K562 (cell line): Measurements from ENCODE around the gene ROR2. TPM values are rescaled to one million over a fixed set of nuclear protein-coding genes. Genes with fewer than 3 reads are reported as not detected.

ENCODE experiments used
- E2F3 ChIP-seq: fragments of 250-450 bp; sonication (Bioruptor Pico); IDR thresholded peaks from 2 replicates; pipeline ENCODE4 v1.4.0; 2020; ENCODE audit warnings: mild to moderate bottlenecking
- EHMT2 ChIP-seq: fragments of 450-650 bp; IDR thresholded peaks from 2 replicates; pipeline ENCODE4 v1.6.1; 2018; ENCODE audit warnings: antibody characterized with exemption
- ELF1 ChIP-seq: fragments of 200-800 bp; sonication (Bioruptor generic); IDR thresholded peaks from 2 replicates; pipeline ENCODE4 v1.6.1; 2016; ENCODE audit warnings: missing genetic modification characterization, missing compliant biosample characterization
- EP400 ChIP-seq: fragments of 450-650 bp; IDR thresholded peaks from 2 replicates; pipeline ENCODE4 v1.6.1; 2017; ENCODE audit warnings: antibody characterized with exemption, mild to moderate bottlenecking, moderate library complexity
- FOS ChIP-seq: IDR thresholded peaks from 3 replicates; pipeline ENCODE4 v1.6.1; 2011; ENCODE audit not compliant: insufficient read length; ENCODE audit errors: extremely low read depth
- GABPB2 ChIP-seq: fragments of 250-450 bp; sonication (Bioruptor Pico); conservative IDR thresholded peaks from 2 replicates; pipeline ENCODE4 v1.5.1; 2021; ENCODE audit warnings: mild to moderate bottlenecking
- IRF2 ChIP-seq: sonication (generic); formaldehyde crosslinking; IDR thresholded peaks from 2 replicates; pipeline ENCODE4 v1.8.1; 2022; ENCODE audit warnings: mild to moderate bottlenecking, missing genetic modification reagents
- KLF13 ChIP-seq: fragments of 450-650 bp; IDR thresholded peaks from 2 replicates; pipeline ENCODE4 v1.6.1; 2016; ENCODE audit warnings: missing genetic modification characterization, low read depth, mild to moderate bottlenecking, missing compliant biosample characterization, moderate library complexity, borderline replicate concordance
- KLF16 ChIP-seq: IDR thresholded peaks from 2 replicates; pipeline ENCODE4 v1.6.1; 2016; ENCODE audit warnings: antibody characterized with exemption
- MEF2A ChIP-seq: IDR thresholded peaks from 2 replicates; pipeline ENCODE4 v1.6.1; 2011; ENCODE audit warnings: low read depth, mild to moderate bottlenecking, low read length, moderate library complexity; ENCODE audit not compliant: control insufficient read depth
- NBN ChIP-seq: fragments of 450-650 bp; IDR thresholded peaks from 2 replicates; pipeline ENCODE4 v1.6.1; 2016; ENCODE audit warnings: low read depth, mild to moderate bottlenecking
- NFATC3 ChIP-seq: fragments of 450-650 bp; IDR thresholded peaks from 2 replicates; pipeline ENCODE4 v1.6.1; 2017; ENCODE audit warnings: mild to moderate bottlenecking
- NFIC ChIP-seq: fragments of 450-650 bp; IDR thresholded peaks from 2 replicates; pipeline ENCODE4 v1.6.1; 2017; ENCODE audit warnings: mild to moderate bottlenecking, inconsistent platforms
- NFIX ChIP-seq: fragments of 250-450 bp; sonication (Bioruptor Pico); IDR thresholded peaks from 2 replicates; pipeline ENCODE4 v1.4.0; 2020; ENCODE audit warnings: low read depth, mild to moderate bottlenecking, moderate library complexity
- NR1H2 ChIP-seq: sonication (generic); formaldehyde crosslinking; IDR thresholded peaks from 2 replicates; pipeline ENCODE4 v1.4.0; 2020; ENCODE audit warnings: mild to moderate bottlenecking, missing genetic modification reagents
- OTX1 ChIP-seq: fragments of 450-650 bp; formaldehyde crosslinking; IDR thresholded peaks from 2 replicates; pipeline ENCODE4 v1.4.0; 2022; ENCODE audit warnings: mild to moderate bottlenecking
- PTTG1 ChIP-seq: fragments of 450-650 bp; IDR thresholded peaks from 2 replicates; pipeline ENCODE4 v1.6.1; 2016; ENCODE audit warnings: low read depth, mild to moderate bottlenecking, missing genetic modification characterization, missing compliant biosample characterization
- RBM34 ChIP-seq: fragments of 200-400 bp; formaldehyde crosslinking; IDR thresholded peaks from 2 replicates; pipeline ENCODE4 v1.6.1; 2018; ENCODE audit warnings: low read length, borderline replicate concordance; ENCODE audit not compliant: insufficient read depth
- TCF7L2 ChIP-seq: fragments of 150-350 bp; IDR thresholded peaks from 2 replicates; pipeline ENCODE4 v1.6.1; 2016; ENCODE audit warnings: low read depth, mild to moderate bottlenecking, low read length, moderate library complexity
- ZFP1 ChIP-seq: fragments of 450-650 bp; formaldehyde crosslinking; IDR thresholded peaks from 2 replicates; pipeline ENCODE4 v1.4.0; 2020; ENCODE audit warnings: mild to moderate bottlenecking, mixed read lengths
- ZNF121 ChIP-seq: sonication (generic); formaldehyde crosslinking; conservative IDR thresholded peaks from 2 replicates; pipeline ENCODE4 v1.8.0; 2022; ENCODE audit warnings: missing genetic modification reagents
- ZNF165 ChIP-seq: fragments of 250-450 bp; sonication (Bioruptor Pico); IDR thresholded peaks from 2 replicates; pipeline ENCODE4 v1.4.0; 2020; ENCODE audit warnings: borderline replicate concordance
- ZNF232 ChIP-seq: sonication (generic); formaldehyde crosslinking; IDR thresholded peaks from 2 replicates; pipeline ENCODE4 v1.8.0; 2022; ENCODE audit warnings: mild to moderate bottlenecking, missing genetic modification reagents
- ZNF277 ChIP-seq: fragments of 250-450 bp; sonication (Bioruptor Pico); IDR thresholded peaks from 2 replicates; pipeline ENCODE4 v1.8.0; 2022; ENCODE audit warnings: inconsistent platforms, mild to moderate bottlenecking, moderate library complexity, borderline replicate concordance
- ZNF316 ChIP-seq: fragments of 450-650 bp; IDR thresholded peaks from 2 replicates; pipeline ENCODE4 v1.6.1; 2016
- ZNF639 ChIP-seq, 2 experiments: fragments of 200-800 bp in 1 of 2; sonication (Bioruptor generic) in 1 of 2; sonication (generic) in 1 of 2; formaldehyde crosslinking in 1 of 2; IDR thresholded peaks in 1 of 2; conservative IDR thresholded peaks in 1 of 2; 2 replicates each; pipeline versions ENCODE4 v1.5.0 to v1.6.1; 2016 to 2020; ENCODE audit warnings: missing compliant biosample characterization in 1 of 2, missing genetic modification characterization in 1 of 2, missing genetic modification reagents in 1 of 2
- ZNF699 ChIP-seq: fragments of 250-450 bp; sonication (Bioruptor Pico); IDR thresholded peaks from 2 replicates; pipeline ENCODE4 v1.8.0; 2021; ENCODE audit warnings: mild to moderate bottlenecking, moderate library complexity; ENCODE audit not compliant: insufficient replicate concordance
- polyA plus RNA-seq, 8 experiments: library from polyadenylated mRNA; depleted of rRNA in 4 of 8; stranded (reverse) in 5 of 8; unstranded in 3 of 8; fragments of >200 nt; fragmentation: Nextera tagmentation in 2 of 8; fragmentation: Illumina TruSeq in 1 of 8; extraction: Ambion mirVana in 2 of 8; extraction: Trizol in 1 of 8; gene quantifications; 2 replicates each; pipeline versions ENCODE4 v1.2.1 to v1.2.3, GENCODE V29; 2011 to 2014; ENCODE audit warnings: inconsistent platforms in 1 of 8, missing spikeins in 1 of 8
- total RNA-seq, 7 experiments: library from RNA; depleted of rRNA in 6 of 7; stranded (reverse); fragments of >200 nt in 6 of 7; fragmentation: Illumina TruSeq in 2 of 7; extraction: Trizol in 2 of 7; gene quantifications; 2 replicates each; pipeline versions ENCODE4 v1.2.1 to v1.2.3, GENCODE V29; 2011 to 2021; ENCODE audit warnings: low replicate concordance in 1 of 7
- TF ChIP-seq, protein P1 (sequence below): fragments of 250-450 bp; sonication (Bioruptor Pico); IDR thresholded peaks from 2 replicates; pipeline ENCODE4 v1.4.0; 2020

The ROR2 gene
- total and polyA plus RNA-seq, 9 of the 15 experiments (the other 6 are each of a cell fraction or from before 2014, with no cell fraction given): 5.6 to 33.8 (median 15.3) TPM

GRCh38 chr9:91949946-91950664 is at the start of gene ROR2 (continued):
- TF ChIP-seq ZFP1 (CRISPR knock-in tag) (no peak), ZNF316 (no peak), GABPB2 (CRISPR knock-in tag) (no peak), ZNF165 (CRISPR knock-in tag) (no peak), NBN (no peak), RBM34 (no peak), NFIX (CRISPR knock-in tag) (no peak), E2F3 (CRISPR knock-in tag) (no peak), NFIC (0 out of 2 replicates have a peak, but pooled peaks have one; percentile 24), NR1H2 (CRISPR knock-in tag) (no peak), ZNF639 (CRISPR knock-in tag; conservative IDR thresholded peaks at IDR 0.05 in 1 of 2, IDR thresholded peaks at IDR 0.05 in 1 of 2) (no peak), EP400 (no peak), FOS (no peak), KLF13 (no peak), ELF1 (tag) (no peak), IRF2 (CRISPR knock-in tag) (no peak), NFATC3 (no peak), PTTG1 (tag) (no peak), EHMT2 (no peak), TCF7L2 (no peak), ZNF699 (no peak), OTX1 (CRISPR knock-in tag) (no peak), MEF2A (no peak), KLF16 (no peak), ZNF121 (CRISPR knock-in tag) (no peak), ZNF277 (CRISPR knock-in tag) (no peak), ZNF232 (CRISPR knock-in tag) (no peak)
- TF ChIP-seq, protein P1, sequence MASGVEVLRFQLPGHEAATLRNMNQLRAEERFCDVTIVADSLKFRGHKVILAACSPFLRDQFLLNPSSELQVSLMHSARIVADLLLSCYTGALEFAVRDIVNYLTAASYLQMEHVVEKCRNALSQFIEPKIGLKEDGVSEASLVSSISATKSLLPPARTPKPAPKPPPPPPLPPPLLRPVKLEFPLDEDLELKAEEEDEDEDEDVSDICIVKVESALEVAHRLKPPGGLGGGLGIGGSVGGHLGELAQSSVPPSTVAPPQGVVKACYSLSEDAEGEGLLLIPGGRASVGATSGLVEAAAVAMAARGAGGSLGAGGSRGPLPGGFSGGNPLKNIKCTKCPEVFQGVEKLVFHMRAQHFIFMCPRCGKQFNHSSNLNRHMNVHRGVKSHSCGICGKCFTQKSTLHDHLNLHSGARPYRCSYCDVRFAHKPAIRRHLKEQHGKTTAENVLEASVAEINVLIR (CRISPR knock-in tag): no peak
